Endometrial microvascular endothelial cells (primary cell): ENCODE results near the gene CNTNAP5. TPM values are rescaled to one million over a fixed set of nuclear protein-coding genes. Genes with fewer than 3 reads are reported as not detected.

ENCODE experiments used
- in situ Hi-C: cut with HindIII; loops from 2 replicates; pipeline ENCODE4 v1.10.0; 2017; ENCODE audit warnings: low sequenced_read_pairs, low pct_unique_long_range_greater_than_20kb; ENCODE audit errors: inconsistent ontology term
- total RNA-seq: library from RNA; depleted of rRNA; stranded (reverse); fragments of >200 nt; gene quantifications from one replicate; pipeline ENCODE4 v1.2.3, GENCODE V29; 2015; ENCODE audit errors: inconsistent ontology term

The CNTNAP5 gene
- total RNA-seq, 1 donor from 2014 or later, result not detected

GRCh38 chr2:124778076-124778475, 753.0 kb downstream of the CNTNAP5 start:
- in situ Hi-C loops, result no loop called here

- in situ Hi-C loops, result no loop called here
Measured at GRCh38 chr2:124796647-124797046, 771.6 kb downstream of the CNTNAP5 start.

GRCh38 chr2:124797049-124797448, 772.0 kb downstream of the CNTNAP5 start:
- in situ Hi-C loops, result no loop called here

- in situ Hi-C loops, result no loop called here
Measured at GRCh38 chr2:124798551-124798950, 773.5 kb downstream of the CNTNAP5 start.

GRCh38 chr2:124804014-124804940, 779.2 kb downstream of the CNTNAP5 start:
- in situ Hi-C loops, result no loop called here

- in situ Hi-C loops, result no loop called here
Measured at GRCh38 chr2:124805060-124805459, 780.0 kb downstream of the CNTNAP5 start.

GRCh38 chr2:124810132-124810531, 785.0 kb downstream of the CNTNAP5 start:
- in situ Hi-C loops, result no loop called here

GRCh38 chr2:124814968-124815745, 790.1 kb downstream of the CNTNAP5 start:
- in situ Hi-C loops, result no loop called here

GRCh38 chr2:124816007-124816406, 790.9 kb downstream of the CNTNAP5 start:
- in situ Hi-C loops, result no loop called here

GRCh38 chr2:124822516-124822915, 797.4 kb downstream of the CNTNAP5 start:
- in situ Hi-C loops, result no loop called here

- in situ Hi-C loops, result no loop called here
Measured at GRCh38 chr2:124824441-124824840, 799.4 kb downstream of the CNTNAP5 start.

- in situ Hi-C loops, result no loop called here
Measured at GRCh38 chr2:124832521-124832920, 807.4 kb downstream of the CNTNAP5 start.

- in situ Hi-C loops, result no loop called here
Measured at GRCh38 chr2:124834331-124834730, 809.2 kb downstream of the CNTNAP5 start.

- in situ Hi-C loops, result no loop called here
Measured at GRCh38 chr2:124835331-124835730, 810.2 kb downstream of the CNTNAP5 start.

GRCh38 chr2:124836416-124836815, 811.3 kb downstream of the CNTNAP5 start:
- in situ Hi-C loops, result no loop called here

GRCh38 chr2:124837496-124837895, 812.4 kb downstream of the CNTNAP5 start:
- in situ Hi-C loops, result no loop called here

GRCh38 chr2:124838406-124838805, 813.3 kb downstream of the CNTNAP5 start:
- in situ Hi-C loops, result no loop called here

- in situ Hi-C loops, result no loop called here
Measured at GRCh38 chr2:124867247-124867646, 842.2 kb downstream of the CNTNAP5 start.

GRCh38 chr2:124874219-124874618, 849.1 kb downstream of the CNTNAP5 start:
- in situ Hi-C loops, result no loop called here

- in situ Hi-C loops, result no loop called here
Measured at GRCh38 chr2:124874676-124875075, 849.6 kb downstream of the CNTNAP5 start.
